ENCODE data around the gene HAUS7. TPM values are rescaled to one million over a fixed set of nuclear protein-coding genes. Genes with fewer than 3 reads are reported as not detected.

Gene HAUS7
- total RNA-seq, 2 experiments from 2014 or later = 24.4 to 25.6 TPM

GRCh38 chrX:153488231-153488914 is 18.0 kb upstream of the HAUS7 start:
- ChIA-PET CTCF (no interaction called here), POLR2A (no interaction called here)
- no peak overlapping the region for H3K27ac Mint-ChIP-seq
- no peak overlapping the region for H3K4me3 Mint-ChIP-seq
- no peak overlapping the region for H3K4me3 ChIP-seq (ENCODE audit: low read length)
- no peaks in the 10 kb centered on the region for H3K9me3 Mint-ChIP-seq
- no peaks in the 10 kb centered on the region for H3K9me3 ChIP-seq (ENCODE audit: control insufficient read depth in 1 of 2, insufficient read depth in 1 of 2, low read length in 2 of 2)
- H3K27me3 Mint-ChIP-seq = no peaks in the 10 kb centered on the region
- TF ChIP-seq CTCF (IDR thresholded peaks at IDR 0.05) = no peak
- H3K36me3 ChIP-seq (ENCODE audit: insufficient read depth, low read length) = no peaks in the 10 kb centered on the region
- intact Hi-C loops (cut with DNase I, micrococcal nuclease) = loop anchor here in 1 of 2 experiments (2.0 kb wide), 1 partner anchor 34 kb away; no protein-coding TSS in a partner anchor
- H3K4me1 Mint-ChIP-seq (ENCODE audit: low read depth) = no peaks in the 10 kb centered on the region
- no peaks in the 10 kb centered on the region for H3K36me3 Mint-ChIP-seq (ENCODE audit: low read depth)
- DNase-seq = no peak
- no peaks in the 10 kb centered on the region for H3K4me1 ChIP-seq (ENCODE audit: insufficient read depth, low read length)
- no peaks in the 10 kb centered on the region for H3K27me3 ChIP-seq (ENCODE audit: control insufficient read depth in 1 of 2, insufficient read depth in 2 of 2, low read length in 2 of 2)
- ATAC-seq (ENCODE audit: poor library complexity) = no peak
- H3K27ac ChIP-seq (ENCODE audit: low read depth in 1 of 2, low read length in 2 of 2) = no peak overlapping the region

GRCh38 chrX:153487590-153488071 is 17.3 kb upstream of the HAUS7 start:
- intact Hi-C loops (cut with DNase I, micrococcal nuclease) = loop anchor here in 1 of 2 experiments (2.0 kb wide), 1 partner anchor 35 kb away; no protein-coding TSS in a partner anchor
- Histone ChIP-seq H3K36me3 (ENCODE audit: insufficient read depth, low read length) (no peaks in the 10 kb centered on the region), H3K4me3 (ENCODE audit: low read length) (no peak overlapping the region), H3K9me3 (ENCODE audit: control insufficient read depth in 1 of 2, insufficient read depth in 1 of 2, low read length in 2 of 2) (no peaks in the 10 kb centered on the region), H3K4me1 (ENCODE audit: insufficient read depth, low read length) (no peaks in the 10 kb centered on the region), H3K27ac (ENCODE audit: low read depth in 1 of 2, low read length in 2 of 2) (no peak overlapping the region), H3K27me3 (ENCODE audit: control insufficient read depth in 1 of 2, insufficient read depth in 2 of 2, low read length in 2 of 2) (no peaks in the 10 kb centered on the region)
- ATAC-seq (ENCODE audit: poor library complexity) (no peak), DNase-seq (no peak)
- no peaks in the 10 kb centered on the region for H3K27me3 Mint-ChIP-seq
- ChIA-PET CTCF (no interaction called here), POLR2A (no interaction called here)
- TF ChIP-seq CTCF (IDR thresholded peaks at IDR 0.05) = no peak
- H3K36me3 Mint-ChIP-seq (ENCODE audit: low read depth) = no peaks in the 10 kb centered on the region
- no peak overlapping the region for H3K4me3 Mint-ChIP-seq
- H3K9me3 Mint-ChIP-seq = no peaks in the 10 kb centered on the region
- no peak overlapping the region for H3K27ac Mint-ChIP-seq
- no peaks in the 10 kb centered on the region for H3K4me1 Mint-ChIP-seq (ENCODE audit: low read depth)

GRCh38 chrX:153486171-153486570 is 15.8 kb upstream of the HAUS7 start:
- Histone ChIP-seq H3K27ac (ENCODE audit: low read depth in 1 of 2, low read length in 2 of 2) (no peak overlapping the region), H3K27me3 (ENCODE audit: control insufficient read depth in 1 of 2, insufficient read depth in 2 of 2, low read length in 2 of 2) (no peaks in the 10 kb centered on the region), H3K9me3 (ENCODE audit: control insufficient read depth in 1 of 2, insufficient read depth in 1 of 2, low read length in 2 of 2) (no peaks in the 10 kb centered on the region), H3K4me1 (ENCODE audit: insufficient read depth, low read length) (no peaks in the 10 kb centered on the region), H3K36me3 (ENCODE audit: insufficient read depth, low read length) (no peaks in the 10 kb centered on the region), H3K4me3 (ENCODE audit: low read length) (no peak overlapping the region)
- Mint-ChIP-seq H3K4me3 (no peak overlapping the region), H3K4me1 (ENCODE audit: low read depth) (no peaks in the 10 kb centered on the region), H3K9me3 (no peaks in the 10 kb centered on the region), H3K36me3 (ENCODE audit: low read depth) (no peaks in the 10 kb centered on the region), H3K27ac (no peak overlapping the region), H3K27me3 (no peaks in the 10 kb centered on the region)
- TF ChIP-seq CTCF (IDR thresholded peaks at IDR 0.05) = no peak
- intact Hi-C loops (cut with DNase I, micrococcal nuclease) = no loop called here
- ChIA-PET CTCF (no interaction called here), POLR2A (no interaction called here)
- DNase-seq (no peak), ATAC-seq (ENCODE audit: poor library complexity) (no peak)
